Endothelial cell of umbilical vein (primary cell): ENCODE measurements around the gene SPC25. TPM values are rescaled to one million over a fixed set of nuclear protein-coding genes. Genes with fewer than 3 reads are reported as not detected.

ENCODE experiments used
- BruUV-seq: library from RNA; stranded (reverse); fragments of 400-500 nt; replicated peaks from 2 replicates; lab custom pipeline; 2021; lab: Mats Ljungman, UMichigan
- CTCF ChIA-PET: fragments of 300-600, 350-600 bp; sonication (Branson Sonifier 250); formaldehyde crosslinking; loops from one replicate; lab custom pipeline; 2021; ENCODE audit warnings: antibody characterized with exemption, inconsistent platforms; lab: Charles Lee
- POLR2A ChIA-PET: fragments of 300-600, 350-600 bp; sonication (Branson Sonifier 250); formaldehyde crosslinking; loops from one replicate; lab custom pipeline; 2021; ENCODE audit warnings: antibody characterized with exemption, inconsistent platforms; lab: Charles Lee
- DNase-seq: peaks from one replicate; pipeline ENCODE4 v3.0.0-alpha.2; 2011; ENCODE audit warnings: low read depth, low spot score
- FAIRE-seq: peaks from 2 replicates; lab custom pipeline; 2011; peaks lifted over from hg19 to GRCh38; lab: Jason Lieb, UNC
- H2AFZ ChIP-seq: 2 replicates; pipeline ENCODE4 v1.6.0; 2012; ENCODE audit warnings: low read depth, low read length, control low read depth, inconsistent platforms
- H3K27ac ChIP-seq: 2 replicates; pipeline ENCODE4 v1.5.1; 2011; ENCODE audit warnings: low read depth, mild to moderate bottlenecking, control low read depth, low read length, moderate library complexity; ENCODE audit not compliant: insufficient read depth
- H3K27me3 ChIP-seq, 2 experiments: 2 replicates each; pipeline versions ENCODE4 v1.6.0 to v1.6.1; 2011; ENCODE audit warnings: low read length in 2 of 2, mixed read lengths in 1 of 2; ENCODE audit not compliant: control insufficient read depth in 2 of 2, insufficient read depth in 2 of 2
- H3K36me3 ChIP-seq, 2 experiments: 2 replicates in 1 of 2; 3 replicates in 1 of 2; pipeline ENCODE4 v1.5.1; 2011; ENCODE audit warnings: low read length in 2 of 2, mild to moderate bottlenecking in 1 of 2, moderate library complexity in 1 of 2; ENCODE audit not compliant: control insufficient read depth in 2 of 2, insufficient read depth in 2 of 2; ENCODE audit errors: extremely low read depth in 1 of 2
- H3K4me1 ChIP-seq: 3 replicates; pipeline ENCODE4 v1.5.1; 2011; ENCODE audit warnings: mild to moderate bottlenecking, low read length; ENCODE audit not compliant: control insufficient read depth, insufficient read depth; ENCODE audit errors: extremely low read depth
- H3K4me2 ChIP-seq: 2 replicates; pipeline ENCODE4 v1.6.1; 2011; ENCODE audit warnings: low read length, control low read depth, mixed read lengths; ENCODE audit not compliant: insufficient read depth
- H3K4me3 ChIP-seq, 3 experiments: fragments of 200-600 bp in 1 of 3; sonication (generic), shearing (Covaris generic) in 1 of 3; replicated peaks in 1 of 3; 2 replicates each; pipeline ENCODE4 v1.5.1; 2011 to 2016; ENCODE audit warnings: control low read depth in 3 of 3, low read length in 3 of 3, mild to moderate bottlenecking in 2 of 3, inconsistent platforms in 1 of 3, low read depth in 1 of 3, moderate library complexity in 1 of 3; ENCODE audit not compliant: insufficient read depth in 1 of 3
- H3K79me2 ChIP-seq: 2 replicates; pipeline ENCODE4 v1.6.0; 2012; ENCODE audit warnings: low read length, inconsistent platforms; ENCODE audit not compliant: control insufficient read depth, insufficient read depth
- H3K9ac ChIP-seq: replicated peaks from 2 replicates; pipeline ENCODE3; 2011; ENCODE audit warnings: low read length, control low read depth; ENCODE audit not compliant: insufficient read depth; ENCODE audit errors: extremely low read depth
- H3K9me1 ChIP-seq: replicated peaks from 3 replicates; pipeline ENCODE4 v1.6.0; 2011; ENCODE audit warnings: mild to moderate bottlenecking, low read length; ENCODE audit not compliant: control insufficient read depth, insufficient read depth; ENCODE audit errors: extremely low read depth
- H3K9me3 ChIP-seq: replicated peaks from 2 replicates; pipeline ENCODE4 v1.5.1; 2012; ENCODE audit warnings: low read length, inconsistent platforms; ENCODE audit not compliant: control insufficient read depth, insufficient read depth
- H4K20me1 ChIP-seq: replicated peaks from 2 replicates; pipeline ENCODE3; 2011; ENCODE audit warnings: mild to moderate bottlenecking, low read length; ENCODE audit not compliant: control insufficient read depth, insufficient read depth; ENCODE audit errors: extremely low read depth
- EZH2 ChIP-seq: IDR thresholded peaks from 2 replicates; pipeline ENCODE4 v1.6.1; 2012; ENCODE audit warnings: borderline replicate concordance, low read depth, mild to moderate bottlenecking, moderate library complexity, low read length, inconsistent platforms; ENCODE audit not compliant: severe bottlenecking
- FOS ChIP-seq: IDR thresholded peaks from 2 replicates; pipeline ENCODE4 v1.6.1; 2011; ENCODE audit warnings: mild to moderate bottlenecking, low read length, moderate library complexity, borderline replicate concordance; ENCODE audit not compliant: insufficient read depth
- GATA2 ChIP-seq: IDR thresholded peaks from 2 replicates; pipeline ENCODE4 v1.7.0; 2011; ENCODE audit warnings: low read depth, mild to moderate bottlenecking, moderate library complexity, mixed read lengths, low read length; ENCODE audit not compliant: insufficient read length, insufficient read depth
- JUN ChIP-seq: IDR thresholded peaks from 2 replicates; pipeline ENCODE4 v1.6.1; 2011; ENCODE audit warnings: borderline replicate concordance, low read depth; ENCODE audit not compliant: insufficient read length, insufficient read depth
- MYC ChIP-seq: IDR thresholded peaks from one replicate; pipeline ENCODE4 v1.6.1; 2011; ENCODE audit warnings: mild to moderate bottlenecking, low read depth, low read length
- POLR2A ChIP-seq: IDR thresholded peaks from 2 replicates; pipeline ENCODE4 v1.6.1; 2012; ENCODE audit warnings: low read depth, mild to moderate bottlenecking, control low read depth, low read length
- POLR2AphosphoS5 ChIP-seq: IDR thresholded peaks from 2 replicates; pipeline ENCODE4 v1.6.1; 2012; ENCODE audit warnings: low read depth, mild to moderate bottlenecking, control low read depth, low read length, moderate library complexity; ENCODE audit not compliant: insufficient read depth
- dilution Hi-C: fragments of 300-500 bp; cut with MboI; formaldehyde crosslinking; loops from one replicate; pipeline ENCODE4 v1.15.0; 2019; ENCODE audit warnings: low sequenced_read_pairs; ENCODE audit not compliant: extremely low pct_ligation_motif_present
- intact Hi-C: fragments of 100-400 bp; cut with micrococcal nuclease; formaldehyde crosslinking; loops from one replicate; pipeline ENCODE4 v1.10.0; 2022
- polyA plus RNA-seq, 4 experiments: library from polyadenylated mRNA; depleted of rRNA in 3 of 4; stranded (reverse) in 3 of 4; unstranded in 1 of 4; fragments of >200 nt; gene quantifications; 2 replicates each; pipeline versions ENCODE4 v1.2.1 to v1.2.3, GENCODE V29; 2011 to 2012; ENCODE audit warnings: missing spikeins in 1 of 4
- total RNA-seq: library from RNA; stranded (reverse); gene quantifications from 2 replicates; pipeline ENCODE4 v1.2.3, GENCODE V29; 2021
- TF ChIP-seq, protein P1 (sequence below): IDR thresholded peaks from 2 replicates; pipeline ENCODE4 v1.6.1; 2011; ENCODE audit not compliant: insufficient read depth, insufficient read length
- TF ChIP-seq, protein P2 (sequence below), 2 donors: IDR thresholded peaks; 1 replicate in 1 of 2; 2 replicates in 1 of 2; pipeline ENCODE4 v1.5.1; 2011; ENCODE audit warnings: low read length in 2 of 2, mild to moderate bottlenecking in 2 of 2, moderate library complexity in 2 of 2, control low read depth in 1 of 2, inconsistent platforms in 1 of 2, low read depth in 1 of 2; ENCODE audit not compliant: insufficient read depth in 1 of 2; ENCODE audit errors: extremely low read depth in 1 of 2

SPC25 gene
- total and polyA plus RNA-seq, 2 donors (not counting 3 experiments of a cell fraction or from before 2014, with no cell fraction given) = 10.1 to 24.2 TPM

DNA sequence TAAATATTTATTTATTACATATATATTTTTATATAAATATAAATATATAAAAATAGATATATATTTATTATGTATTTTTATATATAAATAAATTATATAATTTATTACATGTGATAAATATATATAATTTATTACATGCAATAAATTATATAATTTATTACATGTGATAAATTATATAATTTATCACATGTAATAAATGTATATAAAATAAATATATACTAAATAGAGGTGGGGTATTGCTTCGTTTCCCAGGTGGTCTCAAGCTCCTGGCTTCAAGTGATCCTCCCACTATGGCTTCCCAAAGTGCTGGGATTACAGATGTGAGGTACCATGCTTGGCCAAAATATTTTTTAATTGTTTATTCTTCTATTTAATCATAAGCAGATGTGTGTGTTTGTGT, 7.2 kb upstream of the SPC25 start:
- Histone ChIP-seq H3K36me3 (no peaks in the 10 kb centered on the region), H3K4me2 (no peak overlapping the region), H3K27ac (no peak overlapping the region), H3K9me1 (no peaks in the 10 kb centered on the region), H2AFZ (no peak overlapping the region), H3K9ac (no peak overlapping the region), H3K27me3 (peaks cover 6 to 7% of the 10 kb centered on the region in 2 experiments), H3K4me1 (no peaks in the 10 kb centered on the region), H3K4me3 (no peak overlapping the region), H3K79me2 (no peaks in the 10 kb centered on the region), H4K20me1 (no peaks in the 10 kb centered on the region), H3K9me3 (no peaks in the 10 kb centered on the region)
- dilution Hi-C loops (no loop called here), intact Hi-C loops (no loop called here)
- TF ChIP-seq, protein P1, sequence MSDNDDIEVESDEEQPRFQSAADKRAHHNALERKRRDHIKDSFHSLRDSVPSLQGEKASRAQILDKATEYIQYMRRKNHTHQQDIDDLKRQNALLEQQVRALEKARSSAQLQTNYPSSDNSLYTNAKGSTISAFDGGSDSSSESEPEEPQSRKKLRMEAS = no peak
- TF ChIP-seq, protein P2, sequence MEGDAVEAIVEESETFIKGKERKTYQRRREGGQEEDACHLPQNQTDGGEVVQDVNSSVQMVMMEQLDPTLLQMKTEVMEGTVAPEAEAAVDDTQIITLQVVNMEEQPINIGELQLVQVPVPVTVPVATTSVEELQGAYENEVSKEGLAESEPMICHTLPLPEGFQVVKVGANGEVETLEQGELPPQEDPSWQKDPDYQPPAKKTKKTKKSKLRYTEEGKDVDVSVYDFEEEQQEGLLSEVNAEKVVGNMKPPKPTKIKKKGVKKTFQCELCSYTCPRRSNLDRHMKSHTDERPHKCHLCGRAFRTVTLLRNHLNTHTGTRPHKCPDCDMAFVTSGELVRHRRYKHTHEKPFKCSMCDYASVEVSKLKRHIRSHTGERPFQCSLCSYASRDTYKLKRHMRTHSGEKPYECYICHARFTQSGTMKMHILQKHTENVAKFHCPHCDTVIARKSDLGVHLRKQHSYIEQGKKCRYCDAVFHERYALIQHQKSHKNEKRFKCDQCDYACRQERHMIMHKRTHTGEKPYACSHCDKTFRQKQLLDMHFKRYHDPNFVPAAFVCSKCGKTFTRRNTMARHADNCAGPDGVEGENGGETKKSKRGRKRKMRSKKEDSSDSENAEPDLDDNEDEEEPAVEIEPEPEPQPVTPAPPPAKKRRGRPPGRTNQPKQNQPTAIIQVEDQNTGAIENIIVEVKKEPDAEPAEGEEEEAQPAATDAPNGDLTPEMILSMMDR (IDR thresholded peaks at IDR 0.05; ENCODE audit: extremely low read depth in 1 of 2, insufficient read depth in 1 of 2, low read depth in 1 of 2, low read length in 2 of 2) = no peak
- TF ChIP-seq POLR2A (no peak), MYC (no peak), GATA2 (no peak)
- DNase-seq (no peak), FAIRE-seq (no peak)
- ChIA-PET POLR2A (no interaction called here), CTCF (no interaction called here)
- BruUV-seq = no TSS peak

DNA sequence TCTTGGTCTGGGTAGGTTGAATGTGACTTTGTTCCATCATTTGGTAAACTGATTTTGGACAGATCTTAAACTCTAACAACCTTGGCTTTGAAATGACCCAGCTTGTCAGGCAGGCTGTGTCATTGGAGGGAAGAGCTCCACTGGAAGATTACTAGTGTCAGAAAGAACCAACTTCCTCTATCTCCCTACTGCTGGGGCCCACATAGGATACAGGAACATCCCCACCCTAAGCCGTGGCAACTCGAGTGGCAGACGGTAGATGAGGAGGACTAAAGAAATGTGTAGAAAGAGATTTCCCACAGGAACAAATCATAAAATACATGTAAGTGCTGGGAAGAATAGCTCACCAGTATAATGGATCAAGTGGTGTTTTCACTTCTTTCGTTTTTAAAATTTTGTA, 6.6 kb upstream of the SPC25 start:
- H2AFZ ChIP-seq = no peak overlapping the region
- BruUV-seq = no TSS peak
- no peak for TF ChIP-seq FOS
- TF ChIP-seq POLR2A = no peak
- no peak for TF ChIP-seq MYC
- TF ChIP-seq EZH2 = no peak
- TF ChIP-seq, protein P1 = no peak
- no peak for TF ChIP-seq GATA2
- TF ChIP-seq, protein P2 (IDR thresholded peaks at IDR 0.05; ENCODE audit: extremely low read depth in 1 of 2, insufficient read depth in 1 of 2, low read depth in 1 of 2, low read length in 2 of 2) = no peak
- no peak for TF ChIP-seq JUN
- no peak for TF ChIP-seq POLR2AphosphoS5
- FAIRE-seq (no peak), DNase-seq (no peak)
- H3K27me3 ChIP-seq = peaks cover 6 to 8% of the 10 kb centered on the region in 2 experiments
- H3K4me3 ChIP-seq = no peak overlapping the region
- H4K20me1 ChIP-seq = no peaks in the 10 kb centered on the region
- no peaks in the 10 kb centered on the region for H3K9me1 ChIP-seq
- dilution Hi-C loops (no loop called here), intact Hi-C loops (no loop called here)
- ChIA-PET CTCF (no interaction called here), POLR2A (no interaction called here)
- H3K36me3 ChIP-seq = no peaks in the 10 kb centered on the region
- no peaks in the 10 kb centered on the region for H3K79me2 ChIP-seq
- no peaks in the 10 kb centered on the region for H3K9me3 ChIP-seq
- no peak overlapping the region for H3K9ac ChIP-seq
- H3K4me2 ChIP-seq = no peak overlapping the region
- no peaks in the 10 kb centered on the region for H3K4me1 ChIP-seq
- H3K27ac ChIP-seq = no peak overlapping the region
